ES-I3 (cell line): ENCODE data around the gene FLT3.
"Not testable (repeated sequence)": the region's sequence is repeated elsewhere in the genome, so short reads cannot be mapped to it uniquely, and the experiment has no call there.

Source experiments
- H3K36me3 ChIP-seq: 2 replicates; pipeline ENCODE4 v1.6.1; 2013; ENCODE audit warnings: mild to moderate bottlenecking, low read length, control low read depth, moderate library complexity; ENCODE audit not compliant: insufficient read depth
- H3K4me1 ChIP-seq: 2 replicates; pipeline ENCODE4 v1.6.1; 2013; ENCODE audit warnings: mild to moderate bottlenecking, control low read depth, low read length; ENCODE audit not compliant: insufficient read depth
- H3K9ac ChIP-seq: 2 replicates; pipeline ENCODE4 v1.6.1; 2013; ENCODE audit warnings: low read depth, mild to moderate bottlenecking, low read length, moderate library complexity
- H3K9me3 ChIP-seq: 2 replicates; pipeline ENCODE4 v1.6.1; 2013; ENCODE audit warnings: mild to moderate bottlenecking, low read length, moderate library complexity; ENCODE audit not compliant: control insufficient read depth, insufficient read depth

FLT3 gene

GRCh38 chr13:28044608-28045007 is 55.8 kb downstream of the FLT3 start:
- H3K9ac ChIP-seq, result no peak overlapping the region
- peaks cover 9% of the 10 kb centered on the region for H3K4me1 ChIP-seq
- H3K9me3 ChIP-seq, result no peaks in the 10 kb centered on the region
- no peaks in the 10 kb centered on the region for H3K36me3 ChIP-seq

GRCh38 chr13:28043224-28043623 is 57.2 kb downstream of the FLT3 start:
- no peaks in the 10 kb centered on the region for H3K9me3 ChIP-seq
- no peak overlapping the region for H3K9ac ChIP-seq
- no peaks in the 10 kb centered on the region for H3K36me3 ChIP-seq
- peaks cover 5% of the 10 kb centered on the region; the same call in 1 of the 2 replicates for H3K4me1 ChIP-seq

- no peaks in the 10 kb centered on the region for H3K9me3 ChIP-seq
- no peak overlapping the region for H3K9ac ChIP-seq
- H3K36me3 ChIP-seq, result no peaks in the 10 kb centered on the region
- peaks cover 9% of the 10 kb centered on the region; the same call in 1 of the 2 replicates for H3K4me1 ChIP-seq
These were observed 58.9 kb downstream of the FLT3 start for GRCh38 chr13:28041501-28041900.

DNA sequence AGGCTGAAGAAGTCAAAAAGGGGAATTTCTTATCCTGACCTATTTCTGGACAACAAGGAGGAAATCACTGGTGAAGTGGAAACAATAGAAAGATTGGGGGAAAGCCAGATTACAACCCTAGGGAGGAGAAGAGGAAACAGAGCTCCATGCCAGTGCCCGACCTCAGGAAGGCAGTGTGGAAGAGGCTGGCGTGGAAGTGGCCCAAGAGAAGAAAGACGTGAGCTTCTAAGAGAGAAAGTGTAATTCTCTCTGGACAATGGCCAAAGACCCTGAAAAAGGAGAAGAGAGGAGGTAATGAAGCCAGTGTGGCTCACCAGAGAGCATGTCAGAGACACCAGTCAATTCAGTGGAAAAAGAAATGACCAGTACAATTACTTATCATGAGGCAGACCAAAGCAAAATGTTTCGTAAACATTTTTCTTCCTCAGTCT is 59.3 kb downstream of the FLT3 start:
- no peak overlapping the region for H3K9ac ChIP-seq
- no peaks in the 10 kb centered on the region for H3K9me3 ChIP-seq
- peaks cover 9% of the 10 kb centered on the region; the same call in 1 of the 2 replicates for H3K4me1 ChIP-seq
- H3K36me3 ChIP-seq, result no peaks in the 10 kb centered on the region

DNA sequence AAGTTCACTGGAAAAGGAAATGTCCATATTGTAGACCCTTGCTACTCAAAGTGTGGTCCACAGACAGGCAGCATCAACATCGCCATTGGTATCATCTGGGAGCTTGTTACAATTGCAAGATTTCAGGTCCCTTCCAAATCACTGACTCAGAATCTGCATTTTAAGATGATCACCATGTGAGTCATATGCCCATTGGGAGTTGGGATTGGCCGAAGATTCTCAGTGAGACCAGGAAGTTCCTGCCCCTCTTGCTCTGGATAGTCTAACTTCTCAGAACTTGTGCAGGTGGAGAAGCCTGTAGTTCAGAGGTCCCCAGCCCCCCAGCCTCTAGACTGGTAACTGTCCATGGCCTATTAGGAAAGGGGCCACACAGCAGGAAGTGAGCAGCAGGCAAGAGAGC is 63.0 kb downstream of the FLT3 start:
- H3K9me3 ChIP-seq, result no peaks in the 10 kb centered on the region
- H3K9ac ChIP-seq, result no peak overlapping the region
- peaks cover 14% of the 10 kb centered on the region; the same call in 1 of the 2 replicates for H3K4me1 ChIP-seq
- no peaks in the 10 kb centered on the region for H3K36me3 ChIP-seq

DNA sequence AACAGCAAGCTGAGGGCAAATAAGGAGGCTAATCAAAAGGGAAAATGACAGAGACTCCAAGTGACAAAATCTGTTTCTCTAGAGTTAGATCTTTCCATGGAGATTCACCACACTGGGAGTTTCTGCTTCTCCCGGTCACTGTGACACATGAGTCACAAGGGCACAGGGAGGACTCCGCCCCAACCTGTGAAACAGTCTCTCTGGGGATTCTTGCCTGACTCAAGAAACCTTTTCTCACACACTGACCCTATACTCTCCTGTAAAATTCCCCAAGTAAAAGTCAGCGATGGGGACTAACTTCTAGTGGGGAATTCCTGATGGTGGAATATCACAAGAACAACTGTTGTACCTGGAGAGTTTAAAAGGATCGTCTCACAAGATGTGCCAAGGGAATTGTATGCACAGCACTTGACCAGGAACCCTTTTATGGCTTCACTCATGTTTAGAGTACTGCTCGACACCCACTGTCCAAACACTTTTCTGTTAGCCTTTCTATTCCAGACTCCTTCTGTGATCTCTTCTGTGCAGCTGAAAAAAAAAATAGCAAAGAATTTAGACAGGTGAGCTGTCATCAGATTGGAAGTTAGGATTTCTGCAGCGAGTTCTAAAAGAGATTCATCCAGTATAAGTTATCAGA is 65.1 kb downstream of the FLT3 start:
- Histone ChIP-seq H3K4me1 (peaks cover 8% of the 10 kb centered on the region; the same call in 1 of the 2 replicates), H3K9ac (no peak overlapping the region)

GRCh38 chr13:28033894-28034655 is 66.3 kb downstream of the FLT3 start:
- no peaks in the 10 kb centered on the region for H3K36me3 ChIP-seq
- H3K4me1 ChIP-seq, result peaks cover 8% of the 10 kb centered on the region; the same call in 1 of the 2 replicates
- H3K9me3 ChIP-seq, result no peaks in the 10 kb centered on the region

More for the DNA sequence above, 65.1 kb downstream of the FLT3 start:
- Histone ChIP-seq H3K9me3 (no peaks in the 10 kb centered on the region), H3K36me3 (no peaks in the 10 kb centered on the region)

GRCh38 chr13:28032438-28032837 is 67.9 kb downstream of the FLT3 start:
- H3K4me1 ChIP-seq, H3K36me3 ChIP-seq, H3K9ac ChIP-seq, H3K9me3 ChIP-seq: not testable (repeated sequence)

More at GRCh38 chr13:28033894-28034655, 66.3 kb downstream of the FLT3 start:
- no peak overlapping the region for H3K9ac ChIP-seq

DNA sequence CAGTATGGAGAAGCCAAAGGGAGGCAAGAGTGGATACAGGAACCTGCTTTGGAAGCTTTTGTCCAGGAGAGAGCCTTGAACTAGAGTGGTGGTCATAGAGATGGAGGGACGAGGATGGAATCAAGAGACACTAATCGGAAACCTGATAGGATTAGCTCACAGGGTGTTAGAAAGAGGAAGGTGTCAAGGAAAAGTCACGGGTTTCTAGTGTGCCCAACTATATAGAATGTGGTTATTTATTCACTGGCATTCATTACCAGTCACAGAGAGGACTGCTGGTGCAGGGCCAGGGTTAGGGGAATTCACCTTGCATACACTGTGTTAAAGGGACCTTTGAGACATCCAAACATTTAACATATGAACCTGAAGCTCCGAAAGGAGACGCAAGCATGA is 68.5 kb downstream of the FLT3 start:
- H3K36me3 ChIP-seq, result no peaks in the 10 kb centered on the region
- no peak overlapping the region for H3K9ac ChIP-seq
- H3K4me1 ChIP-seq, result peaks cover 4% of the 10 kb centered on the region; the same call in 1 of the 2 replicates
- no peaks in the 10 kb centered on the region for H3K9me3 ChIP-seq

DNA sequence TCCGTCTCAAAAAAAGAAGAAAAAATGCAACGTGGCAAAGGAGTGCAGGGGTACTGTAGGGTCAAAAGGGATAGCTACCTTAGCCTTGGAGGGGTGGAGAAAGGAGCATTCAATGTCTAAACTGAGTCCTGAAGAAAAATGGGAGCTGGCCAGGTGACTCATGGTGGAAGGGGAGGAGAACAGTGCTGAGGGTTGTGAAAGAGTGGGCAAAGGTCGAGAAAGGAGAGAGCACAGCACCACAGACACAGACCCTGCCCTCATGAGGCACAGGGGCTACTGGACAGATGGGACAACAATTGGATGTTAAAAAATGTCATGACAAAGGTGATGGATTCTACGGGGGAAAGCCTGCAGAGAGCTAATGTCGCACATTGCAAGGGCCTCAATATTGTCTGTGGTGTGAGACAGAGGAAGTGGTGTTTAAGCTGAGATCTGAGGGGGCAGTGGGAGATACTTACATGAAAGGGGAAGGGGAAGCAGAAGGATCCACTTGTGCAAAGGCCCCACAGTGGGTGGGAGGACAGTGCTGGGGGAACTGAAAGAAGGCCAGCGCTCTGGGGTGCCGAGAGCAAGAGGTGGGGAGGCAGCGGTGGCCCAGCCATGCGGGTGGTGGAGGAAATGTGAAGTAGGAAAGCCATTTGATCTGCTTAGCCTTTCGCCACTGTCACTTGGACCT is 69.0 kb downstream of the FLT3 start:
- Histone ChIP-seq H3K4me1 (peaks cover 6% of the 10 kb centered on the region), H3K36me3 (no peaks in the 10 kb centered on the region), H3K9ac (no peak overlapping the region), H3K9me3 (no peaks in the 10 kb centered on the region)

GRCh38 chr13:28027607-28028364 is 72.6 kb downstream of the FLT3 start:
- no peaks in the 10 kb centered on the region for H3K9me3 ChIP-seq
- H3K4me1 ChIP-seq, result peaks cover 13% of the 10 kb centered on the region
- no peaks in the 10 kb centered on the region for H3K36me3 ChIP-seq
- no peak overlapping the region for H3K9ac ChIP-seq

DNA sequence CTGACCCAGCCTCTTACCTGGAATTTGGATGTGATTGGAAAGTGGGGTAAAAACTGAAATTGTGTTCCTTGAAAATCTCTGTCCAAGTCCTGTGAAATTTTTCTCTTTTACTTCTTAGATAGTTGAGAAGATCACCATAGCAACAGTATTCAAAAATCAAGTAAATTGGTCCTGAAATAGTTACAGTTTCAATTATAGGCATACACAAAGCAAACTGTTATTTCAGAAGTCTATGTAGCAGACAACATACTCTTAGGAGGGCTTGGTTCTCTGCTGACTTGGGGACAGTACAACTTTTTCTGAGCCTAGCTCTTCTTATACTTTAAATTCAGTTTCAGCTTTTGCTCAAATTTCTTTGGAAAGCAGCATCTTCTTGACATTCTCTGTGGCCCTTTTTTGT is 73.3 kb downstream of the FLT3 start:
- no peak overlapping the region for H3K9ac ChIP-seq
- no peaks in the 10 kb centered on the region for H3K36me3 ChIP-seq
- H3K9me3 ChIP-seq, result no peaks in the 10 kb centered on the region
- H3K4me1 ChIP-seq, result peaks cover 17% of the 10 kb centered on the region

- Histone ChIP-seq H3K4me1 (peaks cover 17% of the 10 kb centered on the region), H3K36me3 (no peaks in the 10 kb centered on the region), H3K9me3 (no peaks in the 10 kb centered on the region), H3K9ac (no peak overlapping the region)
These were observed 73.9 kb downstream of the FLT3 start for GRCh38 chr13:28026508-28026907.

GRCh38 chr13:28022848-28023518 is 77.4 kb downstream of the FLT3 start:
- H3K4me1 ChIP-seq, result peaks cover 17% of the 10 kb centered on the region
- no peaks in the 10 kb centered on the region for H3K36me3 ChIP-seq
- no peak overlapping the region for H3K9ac ChIP-seq
- no peaks in the 10 kb centered on the region for H3K9me3 ChIP-seq
